Activated CD8-positive, alpha-beta memory T cell treated with anti-CD3 and anti-CD28 coated beads for 48 hours (primary cell): Measurements from ENCODE around the gene EHMT1.
"Not testable (repeated sequence)": the region's sequence is repeated elsewhere in the genome, so short reads cannot be mapped to it uniquely, and the experiment has no call there.

Source experiments
- DNase-seq, 3 experiments: peaks; one replicate each; pipeline ENCODE4 v3.0.0-alpha.2; 2020; ENCODE audit warnings: low read depth in 2 of 3, low spot score in 2 of 3

EHMT1 gene

DNA sequence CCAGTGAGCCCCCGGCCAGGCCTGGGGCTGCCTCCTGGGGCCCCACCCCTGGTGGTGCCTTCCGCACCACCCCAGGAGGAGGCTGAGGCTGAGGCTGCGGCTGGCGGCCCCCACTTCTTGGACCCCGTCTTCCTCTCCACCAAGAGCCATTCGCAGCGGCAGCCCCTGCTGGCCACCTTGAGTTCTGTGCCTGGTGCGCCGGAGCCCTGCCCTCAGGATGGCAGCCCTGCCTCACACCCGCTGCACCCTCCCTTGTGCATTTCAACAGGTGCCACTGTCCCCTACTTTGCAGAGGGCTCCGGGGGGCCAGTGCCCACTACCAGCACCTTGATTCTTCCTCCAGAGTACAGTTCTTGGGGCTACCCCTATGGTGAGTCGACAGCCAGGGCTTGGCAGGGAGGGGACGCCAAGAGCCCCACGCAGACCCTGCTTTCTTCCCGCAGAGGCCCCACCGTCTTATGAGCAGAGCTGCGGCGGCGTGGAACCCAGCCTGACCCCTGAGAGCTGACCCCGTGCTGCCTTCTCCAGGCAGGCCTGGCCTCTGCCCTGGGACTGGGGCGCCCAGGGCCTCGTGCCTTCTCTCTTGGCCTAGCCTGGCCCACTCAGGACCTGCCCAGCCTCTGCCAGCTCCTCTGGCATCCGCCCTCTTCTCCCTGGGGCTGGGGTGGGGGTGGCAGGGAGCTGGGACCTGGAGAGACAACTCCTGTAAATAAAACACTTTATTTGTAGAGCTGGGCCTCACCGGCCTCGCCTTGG lies 4.0 kb upstream of the EHMT1 start:
- DNase-seq = no peak

DNA sequence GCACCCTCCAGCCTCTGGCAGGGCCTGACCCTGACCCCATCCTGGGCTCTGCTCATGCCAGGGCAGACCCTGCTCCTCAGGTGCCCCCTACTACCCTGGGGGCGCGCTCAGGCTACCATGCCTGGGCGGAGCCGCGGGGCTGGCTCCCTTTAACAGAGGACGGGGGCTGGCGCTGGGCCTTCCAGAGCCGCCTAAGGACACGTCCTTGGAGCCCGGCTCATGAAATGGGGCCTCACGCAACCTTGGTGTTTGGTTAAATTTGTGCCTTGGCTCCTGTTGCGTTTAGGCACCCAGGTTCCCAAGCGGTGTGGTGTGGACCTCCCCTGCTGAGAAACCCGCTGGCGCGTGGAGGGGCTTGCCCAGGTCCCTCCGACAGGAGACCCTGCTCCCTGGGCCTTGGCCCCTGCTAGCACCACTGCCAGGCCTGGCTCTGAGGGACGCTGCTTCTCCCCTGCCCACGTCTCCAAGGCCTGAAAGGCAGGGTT lies 3.4 kb upstream of the EHMT1 start:
- no peak for DNase-seq

DNA sequence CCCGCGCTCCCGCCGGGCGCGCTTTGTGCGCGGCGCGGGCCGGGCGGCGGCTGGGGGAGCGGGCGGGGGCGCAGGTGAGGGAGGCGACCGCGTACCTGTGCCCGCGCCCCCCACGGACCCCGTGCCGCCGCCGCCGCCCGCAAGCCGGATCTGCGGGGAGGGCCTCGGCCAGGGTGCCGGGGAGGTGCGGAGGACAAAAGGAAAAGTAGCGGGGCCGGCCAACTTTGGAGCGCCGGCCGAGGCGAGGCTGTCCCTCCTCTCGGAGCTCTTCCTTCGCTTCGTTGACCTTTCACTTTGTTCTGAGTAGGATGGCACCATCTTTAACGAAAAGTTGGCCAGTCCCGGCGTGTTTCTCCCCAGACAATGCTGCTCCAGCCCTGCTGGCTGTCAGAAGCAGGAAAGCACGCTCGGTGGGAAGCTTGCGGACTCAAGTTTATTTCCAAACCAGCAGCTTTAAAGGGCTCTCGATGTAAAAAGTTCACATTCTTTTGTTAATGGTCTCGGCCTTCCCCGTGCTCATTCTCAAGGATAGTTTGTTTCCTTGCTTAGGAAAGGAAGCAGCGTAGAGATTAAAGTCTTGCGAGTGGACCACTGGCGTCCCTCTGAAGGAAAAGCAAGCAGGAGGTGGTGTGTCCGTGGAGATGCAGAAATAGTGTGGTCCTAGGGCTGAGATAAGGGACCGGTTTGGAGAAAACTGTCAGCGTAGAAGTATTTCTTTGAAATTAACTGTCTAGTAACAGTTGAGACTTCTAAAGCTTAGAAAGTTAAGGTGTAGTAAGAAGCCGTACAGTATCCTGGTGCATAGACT lies 639 bp downstream of the EHMT1 start:
- no peak for DNase-seq

DNA sequence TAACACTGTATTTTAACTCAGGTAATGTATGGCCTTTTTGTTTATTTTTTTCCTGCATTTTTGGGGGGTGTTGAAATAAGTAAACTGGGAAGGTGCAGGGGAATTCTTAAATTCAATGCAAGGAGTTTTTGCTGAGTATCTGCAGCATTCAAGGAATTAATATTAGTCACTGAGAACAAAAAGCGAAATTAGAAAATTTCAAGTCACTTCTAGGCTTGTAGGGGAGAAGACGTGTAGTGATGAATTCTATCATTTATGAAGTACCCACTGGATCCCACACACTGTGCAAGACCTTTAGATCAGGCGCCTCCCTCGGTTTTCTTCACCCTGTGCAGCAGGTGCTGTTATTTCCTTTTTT lies 1.2 kb downstream of the EHMT1 start:
- no peak for DNase-seq

DNA sequence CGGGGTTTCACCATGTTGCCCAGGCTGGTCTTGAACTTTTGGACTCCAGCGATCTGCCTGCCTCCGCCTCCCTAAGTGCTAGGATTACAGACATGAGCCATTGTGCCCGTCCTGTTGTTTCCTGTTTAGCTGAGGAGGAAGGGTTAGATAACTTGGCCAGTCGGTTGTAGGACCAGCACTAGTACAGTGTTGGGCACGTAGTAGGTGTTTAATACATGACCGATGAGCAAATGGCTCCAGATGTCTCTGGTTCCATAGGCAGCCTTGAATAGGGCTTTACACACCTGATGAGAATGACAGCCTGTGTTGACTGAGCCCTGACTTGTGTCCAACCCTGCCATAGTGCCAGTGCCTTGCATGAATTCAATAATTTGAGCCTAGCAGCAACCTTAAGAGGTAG lies 1.8 kb downstream of the EHMT1 start:
- DNase-seq = no peak

DNA sequence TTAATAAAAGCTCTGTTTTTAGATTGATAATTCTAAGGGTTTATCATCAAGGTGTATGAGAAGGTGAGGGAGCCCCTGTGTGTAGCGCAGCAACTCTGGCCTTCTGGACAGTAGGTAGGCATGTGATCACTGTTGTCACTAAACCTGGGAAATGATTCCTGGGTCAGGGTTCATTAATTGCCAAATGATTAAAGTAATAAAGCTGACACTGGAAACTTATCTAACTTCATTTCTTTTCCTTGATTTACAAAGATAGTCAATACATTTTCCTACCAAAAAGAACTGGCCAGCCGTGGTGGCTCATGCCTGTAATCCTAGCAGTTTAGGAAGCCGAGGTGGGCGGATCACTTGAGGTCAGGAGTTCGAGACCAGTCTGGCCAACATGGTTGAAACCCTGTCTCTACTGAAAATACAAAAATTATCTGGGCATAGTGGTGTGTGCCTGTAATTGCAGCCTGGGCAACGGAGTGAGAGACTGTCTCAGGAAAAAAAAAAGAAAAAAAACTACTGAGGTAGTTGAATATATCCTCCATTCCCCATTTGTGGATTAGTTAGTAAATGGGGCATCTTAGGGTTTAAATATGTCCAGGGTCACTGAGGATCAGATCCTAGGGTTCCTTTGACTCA lies 2.4 kb downstream of the EHMT1 start:
- DNase-seq = no peak

DNA sequence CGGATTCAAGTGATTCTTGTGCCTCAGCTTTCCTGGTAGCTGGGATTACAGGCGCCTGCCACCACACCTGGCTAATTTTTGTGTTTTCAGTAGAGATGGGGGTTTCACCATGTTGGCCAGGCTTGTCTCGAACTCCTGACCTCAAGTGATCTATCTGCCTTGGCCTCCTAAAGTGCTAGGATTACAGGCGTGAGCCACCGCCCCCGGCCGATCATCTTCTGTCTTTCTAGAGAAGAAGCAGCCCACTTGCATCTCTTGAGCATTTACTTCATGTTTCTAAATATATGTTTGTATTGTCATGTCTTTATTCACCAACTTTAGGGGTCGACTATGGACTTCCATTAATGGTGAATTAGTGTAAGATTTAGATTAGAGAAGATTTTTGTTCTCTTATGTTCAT lies 3.4 kb downstream of the EHMT1 start:
- DNase-seq = not testable (repeated sequence)

DNA sequence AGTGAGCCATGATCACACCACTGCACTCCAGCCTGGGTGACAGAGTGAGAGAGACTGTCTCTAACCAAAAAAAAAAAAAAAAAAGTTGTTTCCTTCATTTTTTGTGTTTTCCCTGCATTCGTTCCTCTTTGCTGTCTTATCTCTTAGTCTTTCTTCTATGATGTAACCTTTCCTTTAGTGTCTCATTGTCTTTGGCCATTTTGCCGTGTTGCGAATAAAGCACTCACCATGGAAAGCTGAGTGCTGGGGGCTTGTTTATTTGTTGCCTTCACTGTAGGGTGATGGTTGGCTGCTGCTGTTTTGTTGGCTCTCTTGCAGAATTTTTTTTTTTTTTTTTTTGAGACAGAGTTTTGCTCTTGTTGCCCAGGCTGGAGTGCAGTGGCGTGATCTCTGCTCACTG lies 7.7 kb downstream of the EHMT1 start:
- DNase-seq = no peak

DNA sequence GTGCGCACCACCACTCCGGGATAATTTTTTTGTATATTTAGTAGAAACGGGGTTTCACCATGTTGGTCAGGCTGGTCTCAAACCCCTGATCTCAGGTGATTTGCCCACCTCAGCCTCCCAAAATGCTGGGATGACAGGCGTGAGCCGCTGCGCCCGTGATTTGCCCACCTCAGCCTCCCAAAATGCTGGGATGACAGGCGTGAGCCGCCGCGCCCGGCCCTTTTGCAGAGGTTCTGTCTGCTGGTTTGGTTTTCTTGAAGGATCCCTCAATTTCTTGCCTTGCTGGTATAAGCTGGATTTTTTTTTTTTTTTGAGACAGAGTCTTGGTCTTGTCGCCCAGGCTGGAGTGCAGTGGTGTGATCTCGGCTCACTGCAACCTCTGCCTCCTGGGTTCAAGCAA lies 8.6 kb downstream of the EHMT1 start:
- DNase-seq = not testable (repeated sequence)

DNA sequence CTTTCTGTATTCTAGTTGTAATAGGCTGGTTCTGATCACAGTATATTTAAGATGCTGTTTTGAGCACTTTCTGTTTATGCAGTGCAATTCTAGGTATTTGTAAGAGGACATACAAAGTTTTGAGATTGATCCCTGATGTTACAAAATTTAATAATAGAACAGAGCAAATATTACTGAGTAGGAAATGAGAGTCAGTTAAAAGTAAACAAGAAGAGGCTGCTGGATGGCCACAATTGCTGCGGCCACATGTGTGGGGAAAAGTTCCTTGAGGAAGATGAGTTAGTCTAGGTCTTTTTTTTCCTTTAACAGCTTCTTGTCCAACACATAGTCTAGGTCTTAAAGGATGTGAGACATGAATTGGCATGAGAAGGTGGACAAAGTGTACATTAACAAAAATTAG lies 11.3 kb downstream of the EHMT1 start:
- DNase-seq = no peak

DNA sequence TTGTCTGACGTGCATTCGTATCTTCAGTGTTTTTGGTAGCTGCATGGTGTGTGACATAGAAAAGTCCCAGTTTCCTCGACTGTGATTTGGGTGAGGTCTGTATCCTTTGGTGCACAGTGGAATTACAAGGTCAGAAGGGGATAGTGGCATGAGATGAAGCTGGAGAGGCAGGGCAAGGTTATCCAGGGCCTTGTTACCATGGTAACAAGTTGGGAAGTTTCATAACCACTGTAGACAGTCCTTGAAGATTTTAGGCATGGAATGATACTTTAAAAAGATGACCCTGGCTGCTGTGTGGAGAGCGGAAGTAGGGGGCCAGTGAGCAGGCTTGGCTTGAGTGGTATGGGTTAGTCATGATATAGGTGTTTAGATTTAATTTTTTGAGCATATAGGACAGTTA lies 11.9 kb downstream of the EHMT1 start:
- DNase-seq = no peak

DNA sequence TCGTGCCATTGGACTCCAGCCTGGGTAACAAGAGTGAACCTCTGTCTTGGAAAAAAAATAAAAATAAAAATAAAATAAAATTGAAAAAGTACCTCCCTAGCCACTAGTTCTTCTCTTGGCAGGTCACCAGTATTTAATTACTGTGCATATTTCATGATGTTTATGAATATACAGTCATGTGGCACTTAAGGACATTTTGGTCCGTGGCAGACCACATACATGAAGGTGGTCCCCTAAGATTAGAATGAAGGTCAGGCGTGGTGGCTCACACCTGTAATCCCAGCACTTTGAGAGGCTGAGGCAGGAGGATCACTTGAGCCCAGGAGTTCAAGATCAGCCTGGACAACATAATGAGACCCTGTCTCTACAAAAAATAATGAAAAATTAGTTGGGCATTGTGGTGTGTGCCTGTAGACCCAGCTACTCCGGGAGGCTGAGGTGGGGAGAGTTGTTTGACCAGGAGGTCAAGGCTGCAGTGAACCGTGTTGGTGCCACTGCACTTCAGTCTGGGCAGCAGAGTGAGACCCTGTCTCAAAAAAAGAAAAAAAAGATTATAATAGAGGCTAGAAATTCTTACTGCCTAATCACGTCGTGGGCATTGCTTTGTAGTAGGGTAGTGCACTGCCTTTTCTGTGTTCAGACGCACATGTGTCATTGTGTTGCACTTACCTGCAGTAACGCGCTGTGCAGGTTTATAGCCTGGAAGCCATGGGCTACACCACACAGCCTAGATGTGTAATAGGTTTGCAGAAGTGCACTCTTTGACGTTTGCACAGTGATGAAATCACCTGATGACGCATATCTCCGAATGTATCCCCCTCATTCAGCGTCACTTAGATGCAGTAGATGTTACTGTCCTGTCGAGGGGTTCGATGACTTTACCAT lies 12.8 kb downstream of the EHMT1 start:
- DNase-seq = no peak

DNA sequence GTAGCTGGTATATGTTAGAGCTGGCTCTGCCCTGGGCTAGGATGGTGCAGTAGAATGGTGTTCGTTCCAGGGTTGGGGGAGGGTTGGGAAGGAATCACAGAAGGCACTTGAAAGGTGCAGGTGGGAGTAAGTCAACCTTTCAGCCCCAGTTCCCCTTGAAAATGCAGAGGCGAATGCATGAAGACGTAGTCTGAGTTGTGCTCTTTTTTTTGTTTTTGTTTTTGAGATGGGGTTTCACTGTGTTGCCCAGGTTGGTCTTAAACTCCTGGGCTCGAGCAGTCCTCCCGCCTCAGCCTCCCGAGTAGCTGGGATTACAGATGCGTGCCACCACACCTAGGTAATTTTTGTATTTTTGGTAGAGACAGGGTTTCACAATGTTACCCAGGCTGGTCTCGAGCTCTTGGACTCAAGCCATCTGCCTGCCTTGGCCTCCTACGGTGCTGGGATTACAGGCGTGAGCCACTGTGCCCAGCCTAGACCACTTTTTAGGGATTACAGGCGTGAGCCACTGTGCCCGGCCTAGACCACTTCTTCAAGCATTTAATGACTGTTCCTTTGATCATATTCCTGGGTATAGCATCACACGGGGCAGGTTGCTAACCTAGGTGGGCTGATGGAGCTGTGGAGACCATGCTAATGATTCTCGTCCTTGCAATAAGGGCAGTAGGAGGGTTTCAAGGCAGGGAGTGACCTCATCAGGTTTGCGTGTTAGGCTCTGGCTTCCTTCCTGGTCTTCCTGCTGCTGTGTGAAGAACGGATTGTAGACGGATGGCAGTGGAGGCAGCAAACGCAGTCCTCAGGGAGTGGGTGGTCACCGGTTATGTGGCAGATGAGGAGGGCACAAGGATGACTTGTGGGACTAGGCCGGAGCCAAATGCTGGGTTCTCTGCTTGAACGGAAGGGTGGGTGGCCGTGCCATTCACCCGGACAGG lies 13.7 kb downstream of the EHMT1 start:
- DNase-seq = no peak

DNA sequence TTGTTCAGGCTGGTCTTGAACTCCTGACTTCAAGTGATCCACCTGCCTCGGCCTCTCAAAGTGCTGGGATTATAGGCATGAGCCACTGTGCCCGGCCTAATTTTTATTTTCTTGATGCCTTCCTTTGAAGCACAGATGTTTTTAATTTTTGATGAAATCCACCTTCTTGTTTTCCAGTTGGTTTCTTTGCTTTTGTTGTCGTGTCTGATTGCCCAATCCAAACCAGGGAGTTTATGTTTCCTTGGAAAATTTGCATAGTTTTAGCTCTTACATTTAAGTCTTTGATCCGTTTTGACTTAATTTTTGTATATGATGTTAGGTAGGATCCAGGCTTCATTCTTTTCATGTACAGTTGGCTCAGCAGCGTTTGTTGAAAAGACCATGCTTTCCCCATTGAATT lies 15.2 kb downstream of the EHMT1 start:
- no peak for DNase-seq

DNA sequence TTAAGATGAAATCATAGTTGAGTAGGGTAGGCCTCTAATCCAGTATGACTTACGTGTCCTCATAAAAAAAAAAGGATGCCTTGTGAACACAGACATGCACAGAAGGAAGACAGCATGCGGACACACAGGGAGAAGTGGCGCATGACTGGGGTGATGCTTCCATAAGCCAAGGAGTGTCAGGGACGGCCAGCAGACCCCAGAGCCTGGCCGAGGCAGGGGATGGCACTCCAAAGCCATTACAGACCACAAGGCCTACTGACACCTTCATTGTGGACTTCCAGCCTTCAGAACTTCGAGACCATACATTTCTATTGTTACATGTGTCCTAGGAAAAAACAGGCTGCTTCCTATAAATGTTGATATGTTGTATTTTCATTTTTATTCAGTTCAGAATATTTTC lies 19.9 kb downstream of the EHMT1 start:
- DNase-seq = no peak

DNA sequence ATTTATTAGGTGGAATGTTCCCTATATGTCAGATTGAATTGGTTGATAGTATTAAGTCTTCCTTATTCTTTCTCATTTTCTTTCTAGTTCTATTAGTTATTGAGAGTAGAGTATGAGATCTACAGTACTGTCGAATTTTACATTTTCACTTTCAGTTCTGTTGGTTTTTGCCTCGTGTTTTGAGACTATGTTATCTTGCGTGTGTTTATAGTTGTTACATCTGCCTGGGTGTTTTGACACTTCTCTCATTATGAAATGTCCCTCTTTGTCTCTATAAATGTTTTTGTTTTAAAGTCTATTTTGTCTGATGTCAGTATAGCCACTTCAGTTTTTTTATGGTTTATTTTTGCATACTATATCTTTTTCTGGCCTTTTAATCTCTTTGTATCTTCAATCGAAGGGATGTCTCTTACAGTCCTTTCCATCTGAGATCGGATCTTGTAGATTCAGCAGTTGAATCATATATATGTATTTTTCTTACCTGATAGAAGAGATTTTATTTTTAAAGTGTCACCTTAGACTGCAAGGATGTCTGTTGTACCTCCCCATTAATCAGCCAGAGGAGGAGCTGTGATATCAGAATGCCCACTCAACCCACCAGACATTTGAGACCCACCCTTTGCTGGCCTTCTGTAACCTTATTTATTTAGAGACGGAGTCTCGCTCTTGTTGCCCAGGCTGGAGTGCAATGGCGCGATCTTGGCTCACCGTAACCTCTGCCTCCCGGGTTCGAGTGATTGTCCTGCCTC lies 20.7 kb downstream of the EHMT1 start:
- no peak for DNase-seq

DNA sequence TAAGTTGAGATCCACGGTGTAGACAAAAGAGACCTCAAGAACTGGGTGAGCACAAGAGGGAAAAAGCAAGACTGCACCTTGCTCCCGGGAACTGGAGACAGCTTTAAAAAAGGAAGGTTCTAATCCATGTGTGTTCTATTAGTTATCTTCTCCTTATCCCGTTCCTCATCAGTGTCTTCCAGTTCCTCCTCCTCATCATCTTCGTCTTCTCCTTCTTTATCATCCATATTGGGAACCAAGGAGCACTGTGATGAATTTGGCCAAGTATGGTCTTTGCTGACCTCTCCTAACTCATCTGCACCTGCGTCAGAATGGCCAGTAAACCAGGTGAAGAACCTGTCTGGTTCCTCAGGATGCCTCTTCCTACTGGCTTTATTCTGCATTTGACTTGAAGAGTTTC lies 22.1 kb downstream of the EHMT1 start:
- DNase-seq = no peak

DNA sequence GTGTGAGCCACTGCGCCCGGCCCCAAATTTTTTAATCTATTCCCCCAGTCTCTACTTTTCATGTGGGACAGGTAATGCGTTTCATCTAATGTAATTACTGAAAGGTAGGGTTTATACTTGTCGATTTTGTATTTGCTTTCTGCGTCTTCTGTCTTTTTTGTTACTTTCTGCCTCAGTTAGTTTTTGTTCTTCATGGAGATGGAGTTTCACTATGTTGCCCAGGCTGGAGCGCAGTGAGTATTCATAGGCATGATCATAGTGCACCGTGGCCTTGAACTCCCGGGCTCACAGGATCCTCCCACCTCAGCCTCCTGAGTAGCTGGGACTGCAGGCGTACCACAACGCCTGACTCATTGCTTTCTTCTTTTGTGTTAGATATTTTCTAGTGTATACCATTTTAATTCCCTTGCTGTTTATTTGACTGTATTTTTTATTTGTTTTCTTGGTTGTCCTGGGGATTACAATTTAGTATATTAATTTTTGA lies 23.4 kb downstream of the EHMT1 start:
- DNase-seq = no peak

DNA sequence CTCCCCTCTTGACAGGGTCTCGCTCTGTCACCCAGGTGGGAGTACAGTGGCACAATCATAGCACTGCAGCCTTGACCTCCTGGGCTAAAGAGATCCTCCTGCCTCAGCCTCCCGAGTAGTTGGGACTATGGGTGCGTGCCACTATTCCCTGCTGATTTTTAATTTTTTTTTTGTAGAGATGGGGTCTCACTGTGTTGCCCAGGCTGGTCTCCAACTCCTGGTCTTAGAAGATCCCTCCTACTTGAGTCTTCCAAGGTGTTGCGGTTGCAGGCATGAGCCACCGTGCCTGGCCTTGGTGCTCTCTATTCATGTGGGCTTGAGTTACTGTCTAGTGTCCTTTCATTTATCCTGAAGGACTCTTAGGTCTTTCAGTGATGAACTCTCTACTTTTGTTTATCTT lies 24.1 kb downstream of the EHMT1 start:
- no peak for DNase-seq
